Peyer's patch (tissue), 4 donors: ENCODE measurements around the gene GABRD.

ENCODE experiments used
- POLR2A ChIP-seq, 2 donors: fragments of 450-650 bp; IDR thresholded peaks; one replicate each; pipeline ENCODE4 v1.5.1; 2017; ENCODE audit warnings: antibody characterized with exemption in 2 of 2, mild to moderate bottlenecking in 2 of 2, moderate library complexity in 2 of 2
- TF ChIP-seq, protein P1 (sequence below), 6 experiments: fragments of 450-650 bp in 4 of 6; fragments of 200-600 bp in 2 of 6; sonication (generic) in 1 of 6; IDR thresholded peaks; one replicate each; pipeline ENCODE4 v1.5.1; 2017 to 2019; ENCODE audit warnings: antibody characterized with exemption in 6 of 6, mild to moderate bottlenecking in 3 of 6, moderate library complexity in 1 of 6

DNA sequence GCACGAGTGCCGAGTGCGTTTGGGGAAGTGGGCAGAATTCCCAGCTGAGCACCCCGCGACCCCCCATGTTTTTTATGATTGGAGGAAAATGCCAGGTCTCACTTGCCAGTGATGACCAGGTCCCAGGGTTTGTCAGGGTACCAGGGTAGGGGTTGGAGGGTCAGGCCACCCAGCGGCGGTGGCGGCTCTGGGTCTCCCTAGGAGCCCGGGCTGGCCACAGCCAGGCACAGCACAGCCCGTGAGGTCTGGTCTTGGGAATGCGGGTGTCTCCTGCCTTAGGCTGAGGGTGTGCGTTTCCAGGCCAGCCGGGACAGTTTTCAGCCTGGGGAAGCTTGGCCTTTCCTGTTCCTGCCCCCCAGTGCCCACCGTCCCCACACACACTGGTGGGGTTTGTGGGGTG is 53.7 kb downstream of the GABRD start:
- TF ChIP-seq, protein P1, sequence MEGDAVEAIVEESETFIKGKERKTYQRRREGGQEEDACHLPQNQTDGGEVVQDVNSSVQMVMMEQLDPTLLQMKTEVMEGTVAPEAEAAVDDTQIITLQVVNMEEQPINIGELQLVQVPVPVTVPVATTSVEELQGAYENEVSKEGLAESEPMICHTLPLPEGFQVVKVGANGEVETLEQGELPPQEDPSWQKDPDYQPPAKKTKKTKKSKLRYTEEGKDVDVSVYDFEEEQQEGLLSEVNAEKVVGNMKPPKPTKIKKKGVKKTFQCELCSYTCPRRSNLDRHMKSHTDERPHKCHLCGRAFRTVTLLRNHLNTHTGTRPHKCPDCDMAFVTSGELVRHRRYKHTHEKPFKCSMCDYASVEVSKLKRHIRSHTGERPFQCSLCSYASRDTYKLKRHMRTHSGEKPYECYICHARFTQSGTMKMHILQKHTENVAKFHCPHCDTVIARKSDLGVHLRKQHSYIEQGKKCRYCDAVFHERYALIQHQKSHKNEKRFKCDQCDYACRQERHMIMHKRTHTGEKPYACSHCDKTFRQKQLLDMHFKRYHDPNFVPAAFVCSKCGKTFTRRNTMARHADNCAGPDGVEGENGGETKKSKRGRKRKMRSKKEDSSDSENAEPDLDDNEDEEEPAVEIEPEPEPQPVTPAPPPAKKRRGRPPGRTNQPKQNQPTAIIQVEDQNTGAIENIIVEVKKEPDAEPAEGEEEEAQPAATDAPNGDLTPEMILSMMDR (IDR thresholded peaks at IDR 0.05): no peak
- TF ChIP-seq POLR2A (IDR thresholded peaks at IDR 0.05): no peak
